GM21619 (cell line): ENCODE measurements around the gene ZNF462.
"Not testable (repeated sequence)": the region's sequence is repeated elsewhere in the genome, so short reads cannot be mapped to it uniquely, and the experiment has no call there.

Source experiments
- ATAC-seq: cut with Tn5 transposase; IDR thresholded peaks from one replicate; pipeline ENCODE4 v1.9.1; 2021; ENCODE audit not compliant: unreplicated experiment

ZNF462 gene

DNA sequence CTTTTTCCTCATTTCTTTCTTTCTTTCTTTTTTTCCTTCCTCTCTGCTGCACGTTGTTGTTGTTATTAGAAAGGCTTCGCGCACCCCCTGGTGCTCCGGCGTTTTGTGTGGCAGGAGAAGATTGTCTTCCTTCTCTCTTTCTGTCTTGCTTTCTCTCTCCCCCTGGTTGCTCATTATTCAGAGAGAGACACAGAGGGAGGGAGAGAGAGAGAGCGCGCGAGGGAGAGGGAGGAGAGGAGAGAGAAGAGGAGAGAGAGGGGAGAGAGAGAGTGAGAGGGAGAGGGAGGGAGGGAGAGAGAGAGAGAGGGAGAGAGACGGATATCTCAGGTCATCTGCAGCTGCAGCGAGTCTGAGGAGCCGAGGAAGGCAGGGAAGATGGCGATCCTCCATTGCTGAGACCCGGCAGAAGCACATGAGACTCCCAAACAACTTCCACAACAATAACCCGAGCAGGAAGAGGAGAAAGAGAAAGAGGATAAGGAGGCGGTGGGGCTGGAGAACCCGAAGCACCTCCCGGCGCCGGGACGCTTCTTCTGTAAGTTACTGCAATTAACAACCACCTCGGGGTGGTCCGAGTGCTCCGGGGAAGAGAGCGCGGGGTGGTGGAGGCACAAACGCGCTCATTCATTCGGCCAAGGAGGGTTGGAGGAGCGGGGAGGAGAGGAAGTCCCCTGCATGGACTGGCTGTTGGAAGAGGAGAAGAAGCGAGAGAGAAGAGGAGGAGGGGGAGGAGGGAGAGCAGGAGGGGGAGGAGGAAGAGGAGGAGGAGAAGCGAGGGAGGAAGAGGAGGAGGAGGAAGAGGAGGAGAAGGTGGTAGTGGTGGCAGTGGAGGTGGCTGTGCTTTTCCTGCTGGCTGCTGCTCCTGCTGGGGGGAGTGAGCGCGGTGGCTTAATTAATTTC lies at the start of gene ZNF462:
Gene ZNF462, plus strand, starts transcription at position 346 of the 900 bp plus-strand sequence. CDS start 60,218 bp downstream, outside the sequence.
- ATAC-seq = no peak

GRCh38 chr9:106816524-106816923 lies 46.4 kb upstream of the ZNF462 start:
- ATAC-seq = no peak

DNA sequence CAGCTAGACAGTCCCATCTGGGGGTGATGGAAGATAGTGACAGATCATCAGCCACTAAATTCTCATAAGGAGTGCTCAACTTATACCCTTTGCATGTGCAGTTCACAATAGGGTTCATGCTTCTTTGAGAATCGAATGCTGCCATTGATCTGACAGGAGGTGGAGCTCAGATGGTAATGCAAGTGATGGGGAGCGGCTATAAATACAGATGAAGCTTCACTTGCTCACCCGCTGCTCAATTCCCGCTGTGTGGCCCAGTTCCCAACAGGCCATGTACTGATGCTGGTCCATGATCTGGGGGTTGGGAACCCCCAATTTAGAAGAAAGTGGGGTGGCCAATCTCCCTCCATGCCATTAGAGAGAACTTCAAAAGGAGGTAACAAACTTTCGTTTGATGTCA lies 44.9 kb upstream of the ZNF462 start:
- no peak for ATAC-seq

- no peak for ATAC-seq
These were observed 42.1 kb upstream of the ZNF462 start for GRCh38 chr9:106820866-106821265.

GRCh38 chr9:106828070-106828469 lies 34.9 kb upstream of the ZNF462 start:
- ATAC-seq = no peak

DNA sequence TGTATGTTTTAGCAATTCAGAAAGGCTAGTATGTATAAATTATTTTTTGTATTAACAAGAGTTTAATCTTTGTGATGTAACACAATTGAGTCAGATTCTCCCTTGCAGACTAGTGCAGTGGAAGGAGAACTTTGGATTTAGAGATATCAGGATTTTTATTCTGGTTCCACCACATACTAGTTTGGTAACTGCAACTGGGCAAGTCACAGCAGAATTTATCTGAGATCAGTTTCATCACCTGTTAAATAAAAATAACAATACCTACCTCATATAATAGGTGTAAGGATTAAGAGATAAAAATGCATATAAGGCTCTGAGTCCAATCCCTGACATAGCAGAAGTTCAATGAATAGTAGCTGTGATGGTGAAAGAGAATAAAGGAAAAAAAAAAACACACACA lies 34.0 kb upstream of the ZNF462 start:
- ATAC-seq = no peak

DNA sequence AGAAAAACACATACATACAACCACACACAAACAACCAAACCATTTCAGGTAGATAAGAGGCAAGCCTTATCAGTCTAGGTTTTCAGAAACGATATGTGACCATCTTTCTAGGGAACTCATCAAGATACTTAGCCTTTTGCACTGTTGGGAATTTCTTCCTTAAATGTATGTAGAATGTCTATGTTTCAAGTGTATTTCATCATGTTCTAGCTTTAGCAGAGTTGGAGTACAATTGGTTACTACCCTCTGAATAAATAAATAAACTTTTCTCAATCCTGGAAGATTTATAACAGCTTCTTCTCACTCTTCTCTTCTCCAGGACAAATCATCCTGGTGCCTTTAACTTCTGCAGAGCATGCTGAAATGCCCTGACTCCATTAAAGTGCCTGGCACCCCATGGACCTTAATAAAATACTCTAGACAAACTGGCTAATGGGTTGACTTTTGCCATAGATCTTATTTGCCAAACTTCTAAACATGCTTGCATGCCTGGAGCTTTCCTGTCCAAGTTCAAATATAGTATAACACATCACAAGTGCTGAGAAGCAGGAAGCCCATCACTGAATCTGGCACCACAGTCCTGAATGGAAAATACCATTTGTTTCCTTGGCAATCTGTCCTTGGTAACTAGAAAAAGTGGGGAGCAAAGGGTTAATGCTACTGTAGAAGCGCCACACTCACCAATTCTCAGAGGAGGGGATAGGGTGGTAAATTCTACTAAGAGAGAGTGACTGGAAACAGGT lies 33.1 kb upstream of the ZNF462 start:
- ATAC-seq = no peak

DNA sequence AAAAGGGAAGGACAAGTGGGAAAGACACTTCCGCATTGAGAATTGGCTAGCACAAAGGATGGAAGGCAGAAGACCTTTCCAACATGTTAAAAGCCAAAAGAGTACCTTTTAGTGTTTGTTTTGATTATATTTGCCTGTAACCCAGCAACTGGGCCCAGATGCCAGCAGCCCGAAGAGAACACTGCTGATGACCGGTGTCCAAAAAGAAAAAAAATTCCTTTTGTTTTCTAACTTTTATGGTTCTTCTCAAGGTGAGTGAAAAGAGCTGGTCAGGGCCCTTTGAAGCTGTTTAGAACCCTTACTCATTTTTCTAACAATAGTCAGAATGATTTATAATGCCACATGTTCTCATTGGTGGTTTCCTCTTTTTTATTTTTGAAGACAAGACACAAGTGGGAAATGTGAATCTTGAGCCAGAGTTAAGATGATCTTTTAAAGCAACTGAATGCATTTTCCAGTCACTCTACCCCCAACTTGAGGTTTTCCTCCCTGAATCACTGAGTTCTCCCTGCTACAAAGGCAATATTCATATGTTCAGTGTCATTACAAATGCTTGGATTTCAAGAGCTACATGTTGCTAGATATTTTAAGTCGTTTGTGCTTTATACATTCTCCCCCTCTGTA lies 32.3 kb upstream of the ZNF462 start:
- no peak for ATAC-seq

GRCh38 chr9:106834888-106835287 lies 28.1 kb upstream of the ZNF462 start:
- no peak for ATAC-seq

- no peak for ATAC-seq
These were observed 27.1 kb upstream of the ZNF462 start for GRCh38 chr9:106835840-106836239.

DNA sequence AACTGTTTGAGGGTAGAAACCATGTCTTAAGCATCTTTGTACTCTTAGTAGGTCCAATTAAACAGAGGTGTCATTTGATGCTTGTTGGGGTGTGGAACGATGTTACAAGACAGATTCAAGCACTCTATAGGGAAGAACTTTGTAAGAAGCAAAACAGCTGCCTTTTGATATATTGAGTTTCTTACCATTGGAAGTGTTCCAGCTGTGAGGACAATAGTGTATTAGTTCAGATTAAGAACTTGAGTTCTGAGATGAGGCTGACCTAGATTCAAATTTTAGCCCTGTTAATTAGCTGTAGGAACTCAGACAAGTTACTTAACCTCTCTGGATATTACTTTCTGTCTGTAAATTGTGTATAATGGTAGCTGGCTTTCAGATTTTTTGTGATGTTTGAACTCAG lies 19.6 kb upstream of the ZNF462 start:
- ATAC-seq = no peak

GRCh38 chr9:106846307-106846706 lies 16.7 kb upstream of the ZNF462 start:
- no peak for ATAC-seq

GRCh38 chr9:106846857-106847256 lies 16.1 kb upstream of the ZNF462 start:
- no peak for ATAC-seq

GRCh38 chr9:106851640-106852039 lies 11.3 kb upstream of the ZNF462 start:
- ATAC-seq = not testable (repeated sequence)

DNA sequence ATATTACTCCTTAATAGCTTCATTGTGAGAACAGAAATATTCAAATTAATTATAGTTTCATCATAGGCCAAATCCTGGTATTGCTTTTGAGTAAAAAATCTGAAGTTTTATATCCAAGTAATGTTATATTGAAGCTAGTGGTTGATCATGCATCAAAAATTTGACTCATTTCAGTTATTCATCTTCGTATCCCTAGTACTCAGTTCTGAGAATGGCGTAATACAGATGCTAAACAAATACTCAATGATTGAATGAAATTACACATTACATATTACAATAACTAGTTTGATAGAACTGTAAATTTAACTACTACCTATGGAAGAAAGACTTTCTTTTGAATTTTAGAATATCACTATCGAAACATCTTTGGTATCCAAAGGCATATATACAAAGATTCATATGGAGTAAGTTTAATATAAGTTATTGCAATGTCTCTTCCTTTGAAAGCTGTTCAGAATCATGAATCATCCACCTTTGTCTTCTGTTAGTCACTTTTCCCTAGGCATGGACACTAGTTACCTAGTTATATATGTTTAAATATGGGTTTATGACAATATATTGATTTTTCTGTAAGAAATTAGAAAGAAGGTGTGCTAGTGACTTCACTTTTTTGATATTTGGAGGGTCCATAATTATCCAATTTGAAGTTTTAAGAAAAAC lies 5.0 kb upstream of the ZNF462 start:
- no peak for ATAC-seq

DNA sequence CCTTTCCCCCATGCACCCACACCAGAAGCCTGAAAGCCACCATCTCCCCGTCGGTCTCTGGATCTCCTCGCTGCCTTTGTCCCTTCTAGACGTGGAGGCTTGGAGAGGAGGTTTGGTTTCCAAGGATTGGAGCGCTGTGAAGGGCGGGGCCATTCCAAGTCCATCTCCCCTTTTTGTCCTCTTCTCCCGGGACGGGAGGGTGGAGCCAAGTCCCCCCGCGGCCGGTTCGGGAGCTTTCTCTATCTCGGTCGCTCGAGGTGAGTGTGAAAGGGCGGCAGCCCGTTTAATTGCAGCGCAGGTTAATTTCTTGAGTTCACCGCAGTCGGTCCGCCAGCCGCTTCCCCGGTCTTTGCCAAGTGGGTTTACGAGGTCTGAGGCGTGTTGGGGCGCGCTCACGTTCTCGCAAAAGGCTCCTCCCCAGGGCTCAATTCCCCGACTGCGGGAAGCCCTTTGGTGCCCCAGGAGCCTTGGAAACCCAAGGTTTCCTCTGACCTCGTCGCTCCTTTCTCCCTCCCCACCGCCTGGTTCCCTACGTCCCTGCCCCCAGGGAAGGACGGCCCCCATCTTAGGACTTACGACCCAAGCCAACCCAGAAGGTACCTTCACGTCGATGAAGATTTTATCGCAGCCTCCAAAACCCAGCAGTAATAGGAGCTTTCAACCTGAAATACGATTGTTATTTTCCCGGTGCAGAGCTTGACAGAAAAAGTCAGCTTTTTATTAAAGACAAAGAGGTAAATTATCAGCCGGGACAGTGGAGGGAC lies 2.8 kb upstream of the ZNF462 start:
- ATAC-seq = no peak

DNA sequence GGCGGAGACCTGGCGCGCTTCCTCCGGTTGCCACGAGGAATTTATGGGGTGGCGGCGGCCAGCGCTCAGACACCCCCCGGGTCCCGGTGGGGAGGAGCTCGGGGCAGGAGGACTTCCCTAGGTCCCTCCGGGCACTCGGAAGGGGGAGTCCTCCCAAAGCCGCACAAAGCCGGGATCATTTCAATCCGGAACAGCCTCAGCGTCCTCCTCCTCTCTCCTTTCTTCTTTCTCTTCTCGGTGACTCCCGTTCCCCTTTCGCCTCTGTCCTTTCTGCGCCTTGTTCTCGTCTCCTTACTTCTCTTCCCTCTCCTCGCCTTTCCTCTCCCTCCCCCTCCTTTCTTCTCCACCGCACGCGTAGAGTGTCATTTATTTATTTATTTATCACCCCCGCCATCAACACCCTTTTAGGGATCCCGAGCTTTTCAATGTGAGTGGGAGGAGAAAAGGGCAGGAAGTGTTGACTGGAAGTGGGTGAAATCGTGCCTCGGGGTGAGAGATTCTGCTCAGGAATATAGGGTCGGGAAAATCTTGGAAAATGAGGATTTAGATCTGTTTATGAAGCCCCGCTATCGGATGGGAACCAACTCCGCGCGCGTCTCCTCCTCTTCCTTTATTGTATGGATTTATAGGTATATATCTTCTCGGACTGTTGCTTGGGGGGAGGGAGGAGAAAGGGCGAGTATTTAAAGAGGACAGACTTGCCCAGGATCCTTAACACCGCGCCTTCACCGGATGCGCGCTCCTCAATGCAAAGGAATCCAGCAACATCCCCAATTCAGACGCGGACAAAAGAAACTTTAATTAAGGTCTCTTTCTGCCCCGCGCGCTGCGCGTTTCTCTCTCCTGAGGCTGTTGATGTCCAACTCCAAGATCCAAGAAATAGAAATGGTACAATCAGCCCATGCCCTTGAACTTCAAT lies 2.0 kb upstream of the ZNF462 start:
- no peak for ATAC-seq

DNA sequence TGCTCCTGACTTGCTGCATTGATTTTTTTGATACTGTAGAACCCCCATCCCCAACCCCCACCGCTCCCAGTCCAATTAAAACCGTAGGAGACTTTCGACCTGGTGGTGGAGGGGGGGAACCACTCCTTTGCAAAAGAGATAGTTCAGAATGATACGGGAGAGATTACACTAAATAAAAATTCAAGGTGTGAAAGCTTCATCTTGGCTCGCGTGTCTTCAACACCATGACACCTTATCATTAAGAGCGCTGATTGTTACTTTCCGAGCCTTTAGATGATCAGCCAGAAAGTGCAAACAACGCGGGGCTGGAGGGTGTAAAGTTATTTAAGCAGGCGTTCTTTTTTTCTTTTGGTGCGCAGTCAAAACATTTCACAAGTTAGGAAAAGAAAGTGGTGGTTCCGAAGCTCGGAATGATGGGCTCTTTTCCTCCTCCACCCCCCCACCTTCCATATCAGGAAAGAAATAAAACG lies 1.3 kb upstream of the ZNF462 start:
- ATAC-seq = no peak

DNA sequence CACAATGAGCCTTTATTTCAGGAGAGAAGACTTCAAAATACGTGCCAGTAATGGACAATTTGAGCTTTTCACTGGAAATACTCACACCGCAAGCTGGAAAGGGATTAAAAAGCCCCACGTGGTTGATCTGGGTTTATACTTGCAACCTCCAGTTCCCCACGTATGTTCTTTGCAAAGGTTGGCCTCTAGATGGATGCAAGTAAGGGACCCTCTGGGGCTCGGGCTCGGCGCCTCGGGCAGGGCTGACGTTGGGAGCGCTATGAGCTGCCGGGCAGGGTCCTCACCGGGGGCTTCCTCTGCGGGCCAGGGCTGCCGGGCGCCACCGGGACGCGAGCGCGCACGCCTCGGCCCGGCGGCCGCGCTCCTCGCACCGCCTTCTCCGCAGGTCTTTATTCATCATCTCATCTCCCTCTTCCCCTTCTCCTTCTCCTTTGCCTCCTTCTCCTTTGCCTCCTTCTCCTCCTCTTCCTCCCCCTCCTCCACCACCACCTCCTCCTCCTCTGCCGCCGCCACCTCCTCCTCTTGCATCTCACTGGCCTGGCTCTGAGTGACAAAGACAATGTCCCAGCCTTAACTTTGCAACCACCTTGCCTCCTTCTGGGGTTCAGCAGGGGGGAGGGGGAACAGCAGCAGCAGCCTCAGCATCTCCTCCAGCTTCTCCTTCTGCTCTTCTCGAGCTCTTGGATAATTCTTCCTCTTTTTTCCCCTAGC lies 701 bp upstream of the ZNF462 start:
- no peak for ATAC-seq
